Stimulated activated CD4-positive, alpha-beta T cell treated with anti-CD3 and anti-CD28 coated beads, Interleukin-12 subunit alpha, Interleukin-12 subunit beta, amount 100 ng/mL, for 48 hours (primary cell): ENCODE results near the gene ZNF574.
"Not testable (repeated sequence)": the region's sequence is repeated elsewhere in the genome, so short reads cannot be mapped to it uniquely, and the experiment has no call there.

Experiments
- DNase-seq, 3 donors: peaks; one replicate each; pipeline ENCODE4 v3.0.0-alpha.2; 2020; ENCODE audit warnings: low read depth in 2 of 3, low spot score in 1 of 3

The ZNF574 gene

GRCh38 chr19:42075616-42076379 is at the start of gene ZNF574:
ZNF574 (plus strand) TSS chr19:42076166; CDS start chr19:42078607, 2,441 bp downstream.
- peak; percentile 95 to 97 (median 97) for DNase-seq

- DNase-seq = peak; percentile 14 to 45 (median 26)
These were observed 47.4 kb upstream of the ZNF574 start for GRCh38 chr19:42028304-42029216.

- no peak for DNase-seq
These were observed 45.1 kb upstream of the ZNF574 start for GRCh38 chr19:42030645-42031440.

GRCh38 chr19:42032431-42032830 is 43.5 kb upstream of the ZNF574 start:
- no peak for DNase-seq

GRCh38 chr19:42033413-42033812 is 42.6 kb upstream of the ZNF574 start:
- no peak for DNase-seq

- peak; percentile 40 to 66 (median 51) for DNase-seq
These were observed 41.1 kb upstream of the ZNF574 start for GRCh38 chr19:42034640-42035391.

- no peak for DNase-seq
These were observed 38.3 kb upstream of the ZNF574 start for GRCh38 chr19:42037649-42038048.

- DNase-seq = no peak
These were observed 37.3 kb upstream of the ZNF574 start for GRCh38 chr19:42038666-42039065.

GRCh38 chr19:42040031-42040430 is 35.9 kb upstream of the ZNF574 start:
- no peak for DNase-seq

GRCh38 chr19:42040491-42040890 is 35.5 kb upstream of the ZNF574 start:
- DNase-seq = not testable (repeated sequence)

- no peak for DNase-seq
These were observed 33.4 kb upstream of the ZNF574 start for GRCh38 chr19:42042455-42043170.

GRCh38 chr19:42045575-42045974 is 30.4 kb upstream of the ZNF574 start:
- no peak for DNase-seq

- peak in 1 of 3 donors; percentile 17 for DNase-seq
These were observed 27.0 kb upstream of the ZNF574 start for GRCh38 chr19:42048992-42049391.

GRCh38 chr19:42051166-42052115 is 24.5 kb upstream of the ZNF574 start:
- peak; percentile 28 to 44 (median 37) for DNase-seq

- no peak for DNase-seq
These were observed 23.6 kb upstream of the ZNF574 start for GRCh38 chr19:42052241-42052863.

GRCh38 chr19:42053037-42053935 is 22.7 kb upstream of the ZNF574 start:
- no peak for DNase-seq

- DNase-seq = no peak
These were observed 21.8 kb upstream of the ZNF574 start for GRCh38 chr19:42054205-42054604.
